ENCODE data around the gene ANKRD23.

Gene ANKRD23

GRCh38 chr2:96856776-96857666 lies 13.2 kb upstream of the ANKRD23 start:
- Mint-ChIP-seq H3K9me3 (no peaks in the 10 kb centered on the region), H3K36me3 (ENCODE audit: low read depth) (peaks cover 24% of the 10 kb centered on the region), H3K27ac (peak overlapping the region; percentile 28 to 68 (median 66)), H3K27me3 (ENCODE audit: low read depth) (peaks cover 6% of the 10 kb centered on the region), H3K4me1 (peaks cover 30% of the 10 kb centered on the region), H3K4me3 (peak overlapping the region; percentile 90 to 92 (median 91))
- TF ChIP-seq CTCF (IDR thresholded peaks at IDR 0.05; ENCODE audit: unreplicated experiment in 3 of 3) = no peak

DNA sequence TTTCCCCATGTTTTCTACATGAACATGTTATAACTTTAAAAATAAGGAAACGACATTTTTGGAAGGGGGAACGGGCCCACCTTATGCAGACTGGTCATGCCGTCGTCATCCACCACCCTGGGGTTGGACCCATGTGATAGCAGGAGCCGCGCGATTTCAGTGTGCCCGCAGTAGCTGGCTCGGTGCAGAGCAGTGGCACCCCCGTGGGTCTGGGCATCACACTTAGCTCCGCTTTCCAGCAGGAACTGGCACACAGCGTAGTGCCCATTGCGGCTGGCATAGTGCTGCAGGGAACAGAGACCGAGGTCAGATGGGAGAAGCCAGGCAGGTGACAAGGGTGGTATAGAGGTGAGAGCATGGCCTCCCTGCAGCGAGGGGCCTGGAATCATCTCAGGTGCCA lies 9.5 kb upstream of the ANKRD23 start:
- H3K27ac Mint-ChIP-seq = no peak overlapping the region
- H3K4me3 Mint-ChIP-seq = no peak overlapping the region
- peaks cover 22% of the 10 kb centered on the region for H3K36me3 Mint-ChIP-seq (ENCODE audit: low read depth)
- no peaks in the 10 kb centered on the region for H3K9me3 Mint-ChIP-seq
- H3K27me3 Mint-ChIP-seq (ENCODE audit: low read depth) = no peaks in the 10 kb centered on the region
- TF ChIP-seq CTCF (IDR thresholded peaks at IDR 0.05; ENCODE audit: unreplicated experiment in 3 of 3) = no peak
- peaks cover 13% of the 10 kb centered on the region for H3K4me1 Mint-ChIP-seq

GRCh38 chr2:96852667-96853066 lies 8.8 kb upstream of the ANKRD23 start:
- Mint-ChIP-seq H3K4me3 (no peak overlapping the region), H3K36me3 (ENCODE audit: low read depth) (peaks cover 27% of the 10 kb centered on the region), H3K27me3 (ENCODE audit: low read depth) (no peaks in the 10 kb centered on the region), H3K9me3 (no peaks in the 10 kb centered on the region), H3K27ac (no peak overlapping the region), H3K4me1 (peaks cover 13% of the 10 kb centered on the region)
- TF ChIP-seq CTCF (IDR thresholded peaks at IDR 0.05; ENCODE audit: unreplicated experiment in 3 of 3) = no peak

DNA sequence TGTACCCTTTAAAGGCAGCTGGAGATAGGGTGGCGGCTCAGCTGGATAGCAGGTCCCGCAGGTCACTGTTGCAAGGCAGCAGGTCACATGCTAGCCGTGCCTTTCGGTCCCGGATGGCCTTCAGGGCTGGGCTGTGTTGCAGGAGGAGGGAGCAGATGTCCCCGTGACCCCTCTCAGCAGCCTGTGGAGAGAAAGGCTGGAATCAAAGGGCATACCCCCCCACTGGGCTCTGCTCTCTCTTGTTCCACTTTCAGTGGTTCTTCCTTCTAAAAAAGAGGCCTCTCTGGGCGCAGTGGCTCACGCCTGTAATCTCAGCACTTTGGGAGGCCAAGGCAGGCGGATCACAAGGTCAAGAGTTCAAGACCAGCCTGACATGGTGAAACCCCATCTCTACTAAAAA lies 4.4 kb upstream of the ANKRD23 start:
- peaks cover 35% of the 10 kb centered on the region for H3K36me3 Mint-ChIP-seq (ENCODE audit: low read depth)
- no peak overlapping the region for H3K27ac Mint-ChIP-seq
- peaks cover 1% of the 10 kb centered on the region for H3K4me1 Mint-ChIP-seq
- no peaks in the 10 kb centered on the region for H3K9me3 Mint-ChIP-seq
- H3K4me3 Mint-ChIP-seq = no peak overlapping the region
- no peaks in the 10 kb centered on the region for H3K27me3 Mint-ChIP-seq (ENCODE audit: low read depth)
- TF ChIP-seq CTCF (IDR thresholded peaks at IDR 0.05; ENCODE audit: unreplicated experiment in 3 of 3) = no peak

- H3K4me1 Mint-ChIP-seq = peaks cover 5% of the 10 kb centered on the region
- H3K36me3 Mint-ChIP-seq (ENCODE audit: low read depth) = peaks cover 28% of the 10 kb centered on the region
- no peaks in the 10 kb centered on the region for H3K27me3 Mint-ChIP-seq (ENCODE audit: low read depth)
- no peaks in the 10 kb centered on the region for H3K9me3 Mint-ChIP-seq
- TF ChIP-seq CTCF (IDR thresholded peaks at IDR 0.05; ENCODE audit: unreplicated experiment in 3 of 3) = no peak
- H3K4me3 Mint-ChIP-seq = no peak overlapping the region
- no peak overlapping the region for H3K27ac Mint-ChIP-seq
Measured at GRCh38 chr2:96847586-96847985, 3.8 kb upstream of the ANKRD23 start.

- H3K9me3 Mint-ChIP-seq = no peaks in the 10 kb centered on the region
- H3K27ac Mint-ChIP-seq = no peak overlapping the region
- TF ChIP-seq CTCF (IDR thresholded peaks at IDR 0.05; ENCODE audit: unreplicated experiment in 3 of 3) = no peak
- H3K36me3 Mint-ChIP-seq (ENCODE audit: low read depth) = peaks cover 25% of the 10 kb centered on the region
- peaks cover 5% of the 10 kb centered on the region for H3K4me1 Mint-ChIP-seq
- H3K4me3 Mint-ChIP-seq = no peak overlapping the region
- no peaks in the 10 kb centered on the region for H3K27me3 Mint-ChIP-seq (ENCODE audit: low read depth)
Measured at GRCh38 chr2:96846825-96847224, 3.0 kb upstream of the ANKRD23 start.

Measured in nephron (organoid).